NOMO-1 treated with DMSO at 0.1 percent for 48 hours (cell line): ENCODE results near the gene PEX5L.

Experiments used
- DNase-seq: peaks from one replicate; lab custom pipeline; 2025; ENCODE audit not compliant: unreplicated experiment; lab: John Stamatoyannopoulos, UW

PEX5L gene

GRCh38 chr3:179957264-179957845 is 79.4 kb downstream of the PEX5L start:
- no peak for DNase-seq

- peak; percentile 94 for DNase-seq
Observed at GRCh38 chr3:179956416-179956830, 80.3 kb downstream of the PEX5L start.

GRCh38 chr3:179955809-179956208 is 80.9 kb downstream of the PEX5L start:
- peak; percentile 11 for DNase-seq

GRCh38 chr3:179955286-179955685 is 81.5 kb downstream of the PEX5L start:
- no peak for DNase-seq

- DNase-seq: no peak
Observed at GRCh38 chr3:179953993-179954870, 82.5 kb downstream of the PEX5L start.

GRCh38 chr3:179950840-179951239 is 85.9 kb downstream of the PEX5L start:
- no peak for DNase-seq

GRCh38 chr3:179949869-179950268 is 86.9 kb downstream of the PEX5L start:
- DNase-seq: no peak

- DNase-seq: no peak
Observed at GRCh38 chr3:179949412-179949811, 87.3 kb downstream of the PEX5L start.

GRCh38 chr3:179948740-179949139 is 88.0 kb downstream of the PEX5L start:
- DNase-seq: no peak

GRCh38 chr3:179945569-179945968 is 91.2 kb downstream of the PEX5L start:
- DNase-seq: no peak

- no peak for DNase-seq
Observed at GRCh38 chr3:179943117-179943880, 93.4 kb downstream of the PEX5L start.

GRCh38 chr3:179942553-179943075 is 94.1 kb downstream of the PEX5L start:
- no peak for DNase-seq

GRCh38 chr3:179935710-179936109 is 101.0 kb downstream of the PEX5L start:
- DNase-seq: no peak

GRCh38 chr3:179933914-179934313 is 102.8 kb downstream of the PEX5L start:
- DNase-seq: no peak

- DNase-seq: no peak
Observed at GRCh38 chr3:179933080-179933479, 103.7 kb downstream of the PEX5L start.

- no peak for DNase-seq
Observed at GRCh38 chr3:179932674-179933073, 104.1 kb downstream of the PEX5L start.

GRCh38 chr3:179929091-179929529 is 107.6 kb downstream of the PEX5L start:
- DNase-seq: peak; percentile 67

GRCh38 chr3:179927191-179927590 is 109.5 kb downstream of the PEX5L start:
- no peak for DNase-seq

GRCh38 chr3:179921951-179922350 is 114.8 kb downstream of the PEX5L start:
- no peak for DNase-seq

GRCh38 chr3:179921500-179921899 is 115.2 kb downstream of the PEX5L start:
- no peak for DNase-seq

GRCh38 chr3:179907784-179908482 is 128.8 kb downstream of the PEX5L start:
- DNase-seq: no peak
